Activated naive CD8-positive, alpha-beta T cell (primary cell): ENCODE measurements around the gene RRAS.
A peak's percentile ranks its signal among the peaks of the same experiment; 100 is the strongest.

ENCODE experiments used
- H3K27ac Mint-ChIP-seq: one replicate; pipeline ENCODE4 v1.8.0; 2021; ENCODE audit warnings: mixed read lengths
- H3K27me3 Mint-ChIP-seq: one replicate; pipeline ENCODE4 v1.8.0; 2021; ENCODE audit warnings: mixed read lengths
- H3K36me3 Mint-ChIP-seq: one replicate; pipeline ENCODE4 v1.8.0; 2021; ENCODE audit warnings: mixed read lengths
- H3K4me1 Mint-ChIP-seq: one replicate; pipeline ENCODE4 v1.8.0; 2021; ENCODE audit warnings: low read depth, mixed read lengths
- H3K4me3 Mint-ChIP-seq: one replicate; pipeline ENCODE4 v1.8.0; 2021; ENCODE audit warnings: mild to moderate bottlenecking, mixed read lengths
- H3K9me3 Mint-ChIP-seq: one replicate; pipeline ENCODE4 v1.8.0; 2021; ENCODE audit warnings: low read depth, mixed read lengths

Gene RRAS

GRCh38 chr19:49665036-49665350, 25.1 kb upstream of the RRAS start:
- peaks cover 39% of the 10 kb centered on the region for H3K4me1 Mint-ChIP-seq

GRCh38 chr19:49664171-49665035, 24.5 kb upstream of the RRAS start:
- Mint-ChIP-seq H3K27ac (peak overlapping the region; percentile 96), H3K36me3 (no peaks in the 10 kb centered on the region), H3K27me3 (no peaks in the 10 kb centered on the region), H3K9me3 (no peaks in the 10 kb centered on the region), H3K4me3 (peak overlapping the region; percentile 99), H3K4me1 (peaks cover 39% of the 10 kb centered on the region)

More at GRCh38 chr19:49665036-49665350, 25.1 kb upstream of the RRAS start:
- Mint-ChIP-seq H3K27me3 (no peaks in the 10 kb centered on the region), H3K9me3 (no peaks in the 10 kb centered on the region), H3K27ac (peak overlapping the region; percentile 96), H3K36me3 (peaks cover 2% of the 10 kb centered on the region), H3K4me3 (peak overlapping the region; percentile 99)

- Mint-ChIP-seq H3K4me1 (peaks cover 39% of the 10 kb centered on the region), H3K27ac (peak overlapping the region; percentile 96), H3K4me3 (peak overlapping the region; percentile 99), H3K27me3 (no peaks in the 10 kb centered on the region), H3K36me3 (no peaks in the 10 kb centered on the region), H3K9me3 (no peaks in the 10 kb centered on the region)
Observed at GRCh38 chr19:49663224-49663623, 23.3 kb upstream of the RRAS start.

- Mint-ChIP-seq H3K4me1 (peaks cover 33% of the 10 kb centered on the region), H3K9me3 (no peaks in the 10 kb centered on the region), H3K4me3 (no peak overlapping the region), H3K27ac (no peak overlapping the region), H3K27me3 (no peaks in the 10 kb centered on the region), H3K36me3 (no peaks in the 10 kb centered on the region)
Observed at GRCh38 chr19:49662011-49662410, 22.1 kb upstream of the RRAS start.

- Mint-ChIP-seq H3K27me3 (no peaks in the 10 kb centered on the region), H3K4me3 (no peak overlapping the region), H3K4me1 (peaks cover 24% of the 10 kb centered on the region), H3K36me3 (no peaks in the 10 kb centered on the region), H3K9me3 (no peaks in the 10 kb centered on the region), H3K27ac (no peak overlapping the region)
Observed at GRCh38 chr19:49660338-49660961, 20.5 kb upstream of the RRAS start.

- no peaks in the 10 kb centered on the region for H3K36me3 Mint-ChIP-seq
- H3K4me1 Mint-ChIP-seq: peaks cover 17% of the 10 kb centered on the region
- H3K9me3 Mint-ChIP-seq: no peaks in the 10 kb centered on the region
- H3K4me3 Mint-ChIP-seq: no peak overlapping the region
- no peaks in the 10 kb centered on the region for H3K27me3 Mint-ChIP-seq
- no peak overlapping the region for H3K27ac Mint-ChIP-seq
Observed at GRCh38 chr19:49658566-49659442, 18.9 kb upstream of the RRAS start.

GRCh38 chr19:49658139-49658517, 18.2 kb upstream of the RRAS start:
- Mint-ChIP-seq H3K9me3 (no peaks in the 10 kb centered on the region), H3K36me3 (no peaks in the 10 kb centered on the region), H3K27ac (no peak overlapping the region), H3K4me1 (peaks cover 10% of the 10 kb centered on the region), H3K4me3 (no peak overlapping the region), H3K27me3 (no peaks in the 10 kb centered on the region)

GRCh38 chr19:49657493-49658138, 17.7 kb upstream of the RRAS start:
- Mint-ChIP-seq H3K4me1 (peaks cover 6% of the 10 kb centered on the region), H3K27me3 (no peaks in the 10 kb centered on the region), H3K27ac (no peak overlapping the region), H3K9me3 (no peaks in the 10 kb centered on the region), H3K36me3 (no peaks in the 10 kb centered on the region), H3K4me3 (no peak overlapping the region)

- Mint-ChIP-seq H3K4me1 (peaks cover 4% of the 10 kb centered on the region), H3K4me3 (no peak overlapping the region), H3K9me3 (no peaks in the 10 kb centered on the region), H3K36me3 (no peaks in the 10 kb centered on the region), H3K27ac (no peak overlapping the region), H3K27me3 (no peaks in the 10 kb centered on the region)
Observed at GRCh38 chr19:49656456-49657109, 16.6 kb upstream of the RRAS start.

GRCh38 chr19:49655570-49656455, 15.9 kb upstream of the RRAS start:
- H3K27me3 Mint-ChIP-seq: no peaks in the 10 kb centered on the region
- no peak overlapping the region for H3K27ac Mint-ChIP-seq
- H3K36me3 Mint-ChIP-seq: no peaks in the 10 kb centered on the region
- H3K4me1 Mint-ChIP-seq: peaks cover 4% of the 10 kb centered on the region
- no peak overlapping the region for H3K4me3 Mint-ChIP-seq
- no peaks in the 10 kb centered on the region for H3K9me3 Mint-ChIP-seq

GRCh38 chr19:49654581-49654980, 14.6 kb upstream of the RRAS start:
- Mint-ChIP-seq H3K36me3 (no peaks in the 10 kb centered on the region), H3K4me3 (no peak overlapping the region), H3K27ac (no peak overlapping the region), H3K4me1 (no peaks in the 10 kb centered on the region), H3K27me3 (no peaks in the 10 kb centered on the region), H3K9me3 (no peaks in the 10 kb centered on the region)

GRCh38 chr19:49653466-49653806, 13.5 kb upstream of the RRAS start:
- Mint-ChIP-seq H3K4me1 (no peaks in the 10 kb centered on the region), H3K27ac (no peak overlapping the region), H3K36me3 (no peaks in the 10 kb centered on the region)

GRCh38 chr19:49652551-49653465, 12.9 kb upstream of the RRAS start:
- H3K4me3 Mint-ChIP-seq: no peak overlapping the region
- H3K36me3 Mint-ChIP-seq: no peaks in the 10 kb centered on the region
- H3K9me3 Mint-ChIP-seq: no peaks in the 10 kb centered on the region
- no peaks in the 10 kb centered on the region for H3K27me3 Mint-ChIP-seq
- H3K4me1 Mint-ChIP-seq: no peaks in the 10 kb centered on the region
- H3K27ac Mint-ChIP-seq: no peak overlapping the region

More at GRCh38 chr19:49653466-49653806, 13.5 kb upstream of the RRAS start:
- H3K27me3 Mint-ChIP-seq: no peaks in the 10 kb centered on the region
- no peak overlapping the region for H3K4me3 Mint-ChIP-seq
- H3K9me3 Mint-ChIP-seq: no peaks in the 10 kb centered on the region
